CD14-positive monocyte (primary cell): ENCODE results near the gene AHI1. TPM values are rescaled to one million over a fixed set of nuclear protein-coding genes. Genes with fewer than 3 reads are reported as not detected.

Experiments used
- DNase-seq, 3 donors: peaks; one replicate each; pipeline ENCODE4 v3.0.0-alpha.2; 2011 to 2022
- H2AFZ ChIP-seq: 2 replicates; pipeline ENCODE4 v1.6.0; 2012; ENCODE audit warnings: mild to moderate bottlenecking, low read depth, low read length, inconsistent platforms; ENCODE audit not compliant: insufficient read depth, poor library complexity, severe bottlenecking
- H3K27ac ChIP-seq, 2 donors: 1 replicate in 1 of 2; 2 replicates in 1 of 2; pipeline ENCODE4 v1.5.1; 2012 to 2013; ENCODE audit warnings: low read length in 2 of 2, control low read depth in 1 of 2, inconsistent platforms in 1 of 2, low read depth in 1 of 2, mild to moderate bottlenecking in 1 of 2
- H3K27me3 ChIP-seq, 2 donors: one replicate each; pipeline versions ENCODE4 v1.6.0 to v1.6.1; 2011 to 2013; ENCODE audit warnings: low read length in 2 of 2; ENCODE audit not compliant: control insufficient read depth in 2 of 2, insufficient read depth in 2 of 2
- H3K36me3 ChIP-seq, 2 donors: replicated peaks in 1 of 2; 1 replicate in 1 of 2; 2 replicates in 1 of 2; pipeline versions ENCODE4 v1.5.1 to v1.6.1; 2012 to 2013; ENCODE audit warnings: low read length in 2 of 2, control low read depth in 1 of 2, inconsistent platforms in 1 of 2, mild to moderate bottlenecking in 1 of 2; ENCODE audit not compliant: insufficient read depth in 2 of 2, control insufficient read depth in 1 of 2
- H3K4me1 ChIP-seq, 2 donors: 1 replicate in 1 of 2; 2 replicates in 1 of 2; pipeline versions ENCODE4 v1.5.1 to v1.6.1; 2012 to 2013; ENCODE audit warnings: low read length in 2 of 2, control low read depth in 1 of 2, inconsistent platforms in 1 of 2, mild to moderate bottlenecking in 1 of 2, moderate library complexity in 1 of 2; ENCODE audit not compliant: insufficient read depth in 2 of 2, control insufficient read depth in 1 of 2
- H3K4me2 ChIP-seq: replicated peaks from 2 replicates; pipeline ENCODE3; 2012; ENCODE audit warnings: low read length, moderate library complexity, mild to moderate bottlenecking; ENCODE audit not compliant: poor library complexity, severe bottlenecking; ENCODE audit errors: extremely low read depth
- H3K4me3 ChIP-seq, 3 experiments: fragments of 200-600 bp in 1 of 3; sonication (generic) in 1 of 3; replicated peaks in 1 of 3; 1 replicate in 2 of 3; 2 replicates in 1 of 3; pipeline ENCODE4 v1.5.1; 2011 to 2013; ENCODE audit warnings: low read length in 3 of 3, mild to moderate bottlenecking in 3 of 3, control low read depth in 2 of 3, low read depth in 2 of 3, inconsistent platforms in 1 of 3, moderate library complexity in 1 of 3
- H3K79me2 ChIP-seq: 2 replicates; pipeline ENCODE4 v1.6.0; 2012; ENCODE audit warnings: mild to moderate bottlenecking, control low read depth, inconsistent platforms, low read length, moderate library complexity; ENCODE audit not compliant: insufficient read depth
- H3K9ac ChIP-seq: 2 replicates; pipeline ENCODE4 v1.6.0; 2017; ENCODE audit warnings: low read length, mild to moderate bottlenecking; ENCODE audit not compliant: insufficient read depth, poor library complexity, severe bottlenecking
- H3K9me3 ChIP-seq, 2 donors: replicated peaks in 1 of 2; 1 replicate in 1 of 2; 2 replicates in 1 of 2; pipeline versions ENCODE4 v1.5.1 to v1.6.1; 2012 to 2013; ENCODE audit warnings: low read length in 2 of 2, control low read depth in 1 of 2; ENCODE audit not compliant: control insufficient read depth in 1 of 2, insufficient read depth in 1 of 2
- H4K20me1 ChIP-seq: 2 replicates; pipeline ENCODE4 v1.6.0; 2012; ENCODE audit warnings: mild to moderate bottlenecking, low read length, control low read depth, moderate library complexity; ENCODE audit not compliant: insufficient read depth
- H3K27ac Mint-ChIP-seq, 7 donors: one replicate each; pipeline ENCODE4 v1.8.0; 2020; ENCODE audit warnings: mild to moderate bottlenecking in 7 of 7, mixed read lengths in 7 of 7, moderate library complexity in 6 of 7, inconsistent platforms in 2 of 7
- H3K27me3 Mint-ChIP-seq, 3 donors: one replicate each; pipeline ENCODE4 v1.8.0; 2021 to 2022; ENCODE audit warnings: low read depth in 3 of 3, mild to moderate bottlenecking in 3 of 3, mixed read lengths in 3 of 3, moderate library complexity in 3 of 3, inconsistent platforms in 1 of 3
- H3K36me3 Mint-ChIP-seq, 2 donors: one replicate each; pipeline ENCODE4 v1.8.0; 2020; ENCODE audit warnings: mixed read lengths in 2 of 2, inconsistent platforms in 1 of 2, mild to moderate bottlenecking in 1 of 2
- H3K4me1 Mint-ChIP-seq: one replicate; pipeline ENCODE4 v1.8.0; 2020; ENCODE audit warnings: mild to moderate bottlenecking, mixed read lengths
- H3K4me3 Mint-ChIP-seq, 2 donors: one replicate each; pipeline ENCODE4 v1.8.0; 2020; ENCODE audit warnings: mild to moderate bottlenecking in 2 of 2, mixed read lengths in 2 of 2, moderate library complexity in 1 of 2
- H3K9me3 Mint-ChIP-seq, 7 donors: one replicate each; pipeline ENCODE4 v1.8.0; 2020 to 2022; ENCODE audit warnings: mixed read lengths in 7 of 7, mild to moderate bottlenecking in 6 of 7, moderate library complexity in 6 of 7, inconsistent platforms in 2 of 7
- WGBS: methylation state at CpG from one replicate; pipeline ENCODE4 v1.1.5; 2013; ENCODE audit warnings: missing lambda C conversion rate; ENCODE audit not compliant: insufficient coverage; 5-methylcytosine and 5-hydroxymethylcytosine counted together
- intact Hi-C, 2 donors: fragments of 100-400 bp; cut with micrococcal nuclease; formaldehyde crosslinking; loops; one replicate each; pipeline versions ENCODE4 v1.15.0 to v1.15.1; 2023
- polyA plus RNA-seq, 3 donors: library from polyadenylated mRNA; depleted of rRNA in 1 of 3; unstranded in 2 of 3; stranded (reverse) in 1 of 3; fragments of 300-500 nt in 2 of 3; fragments of >200 nt in 1 of 3; fragmentation: Illumina TruSeq in 2 of 3; gene quantifications; 1 replicate in 2 of 3; 2 replicates in 1 of 3; pipeline ENCODE4 v1.2.3, GENCODE V29; 2012 to 2021
- TF ChIP-seq, protein P1 (sequence below): fragments of 200-600 bp; IDR thresholded peaks from one replicate; pipeline ENCODE4 v1.8.0; 2022; ENCODE audit warnings: antibody characterized with exemption, mild to moderate bottlenecking

AHI1 gene
- polyA plus RNA-seq, 3 donors: 0.91 to 2.8 (median 1.4) TPM

DNA sequence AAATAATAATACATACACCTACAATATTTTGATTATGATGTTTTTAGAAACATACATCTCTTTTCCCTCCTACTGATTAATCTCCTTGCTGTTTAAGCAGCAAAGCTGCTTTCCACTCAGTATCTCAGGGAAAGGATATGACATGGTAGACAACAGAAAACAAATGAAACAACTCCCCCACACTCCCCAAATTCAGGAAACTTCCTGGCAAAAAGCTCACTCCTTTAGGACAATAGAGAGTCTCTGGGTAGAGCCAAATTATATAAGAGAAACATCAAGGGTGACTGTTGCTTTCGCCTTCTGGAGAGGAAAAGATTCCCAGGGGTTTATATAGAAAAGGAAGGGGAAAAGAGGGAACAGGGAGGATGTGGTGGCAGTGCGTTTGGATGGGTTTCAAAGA, 48.7 kb upstream of the AHI1 start:
- no peak overlapping the region for H3K4me3 Mint-ChIP-seq
- Histone ChIP-seq H3K4me3 (no peak overlapping the region), H3K4me2 (no peak overlapping the region), H4K20me1 (no peaks in the 10 kb centered on the region), H3K27ac (no peak overlapping the region), H3K27me3 (no peaks in the 10 kb centered on the region), H2AFZ (no peak overlapping the region), H3K9me3 (no peaks in the 10 kb centered on the region), H3K36me3 (no peaks in the 10 kb centered on the region), H3K79me2 (no peaks in the 10 kb centered on the region), H3K9ac (no peak overlapping the region), H3K4me1 (no peaks in the 10 kb centered on the region)
- peaks cover 0 to 2% (median 0%) of the 10 kb centered on the region in 7 donors for H3K9me3 Mint-ChIP-seq
- WGBS: 93% methylated on average over 2 of the region's 2 CpGs
- DNase-seq: no peak
- H3K27me3 Mint-ChIP-seq: peaks cover 0 to 2% (median 2%) of the 10 kb centered on the region in 3 donors
- TF ChIP-seq, protein P1, sequence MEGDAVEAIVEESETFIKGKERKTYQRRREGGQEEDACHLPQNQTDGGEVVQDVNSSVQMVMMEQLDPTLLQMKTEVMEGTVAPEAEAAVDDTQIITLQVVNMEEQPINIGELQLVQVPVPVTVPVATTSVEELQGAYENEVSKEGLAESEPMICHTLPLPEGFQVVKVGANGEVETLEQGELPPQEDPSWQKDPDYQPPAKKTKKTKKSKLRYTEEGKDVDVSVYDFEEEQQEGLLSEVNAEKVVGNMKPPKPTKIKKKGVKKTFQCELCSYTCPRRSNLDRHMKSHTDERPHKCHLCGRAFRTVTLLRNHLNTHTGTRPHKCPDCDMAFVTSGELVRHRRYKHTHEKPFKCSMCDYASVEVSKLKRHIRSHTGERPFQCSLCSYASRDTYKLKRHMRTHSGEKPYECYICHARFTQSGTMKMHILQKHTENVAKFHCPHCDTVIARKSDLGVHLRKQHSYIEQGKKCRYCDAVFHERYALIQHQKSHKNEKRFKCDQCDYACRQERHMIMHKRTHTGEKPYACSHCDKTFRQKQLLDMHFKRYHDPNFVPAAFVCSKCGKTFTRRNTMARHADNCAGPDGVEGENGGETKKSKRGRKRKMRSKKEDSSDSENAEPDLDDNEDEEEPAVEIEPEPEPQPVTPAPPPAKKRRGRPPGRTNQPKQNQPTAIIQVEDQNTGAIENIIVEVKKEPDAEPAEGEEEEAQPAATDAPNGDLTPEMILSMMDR: no peak
- no peaks in the 10 kb centered on the region for H3K4me1 Mint-ChIP-seq
- H3K36me3 Mint-ChIP-seq: no peaks in the 10 kb centered on the region
- intact Hi-C loops: no loop called here
- H3K27ac Mint-ChIP-seq: no peak overlapping the region

DNA sequence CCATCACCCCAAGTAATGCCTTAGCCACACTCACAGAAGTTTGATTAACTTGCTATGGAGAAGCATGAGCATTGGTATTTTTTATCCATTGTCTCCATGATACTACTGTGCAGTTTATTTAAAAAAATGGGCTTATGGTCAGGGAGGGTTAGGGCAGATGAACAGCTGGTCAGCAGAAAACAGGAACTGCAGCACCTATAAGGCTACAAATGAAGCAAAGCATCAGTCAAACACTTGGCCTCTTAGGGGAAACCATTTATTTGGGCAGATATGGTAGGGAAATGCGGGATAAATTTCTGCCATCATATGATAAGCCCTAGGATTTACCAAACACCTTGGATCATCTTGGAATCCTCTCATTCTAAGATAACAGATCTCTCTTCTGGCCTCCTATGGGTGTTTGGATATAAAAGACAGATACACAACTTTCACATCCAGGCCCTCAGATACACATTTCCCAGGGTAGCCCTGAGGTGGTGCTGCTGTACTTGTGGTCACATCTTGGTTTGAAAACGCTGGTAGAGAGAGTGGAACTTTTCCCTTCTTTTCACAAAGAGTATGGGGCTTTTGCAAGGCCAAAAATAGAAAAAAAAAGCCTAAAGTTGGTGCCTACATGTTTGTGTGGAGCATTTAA, 42.8 kb upstream of the AHI1 start:
- intact Hi-C loops: no loop called here
- H3K4me1 ChIP-seq: peaks cover 0 to 5% of the 10 kb centered on the region in 2 donors

More for the DNA sequence above, 42.8 kb upstream of the AHI1 start:
- H3K4me2 ChIP-seq: no peak overlapping the region
- DNase-seq: no peak
- H3K27me3 ChIP-seq: no peaks in the 10 kb centered on the region
- no peak overlapping the region for H3K27ac ChIP-seq
- H3K9ac ChIP-seq: no peak overlapping the region
- H3K4me3 Mint-ChIP-seq: peak overlapping the region in 1 of 2 donors; percentile 17
- H3K27me3 Mint-ChIP-seq: peaks cover 0 to 2% (median 0%) of the 10 kb centered on the region in 3 donors
- peaks cover 0 to 2% (median 0%) of the 10 kb centered on the region in 7 donors for H3K9me3 Mint-ChIP-seq
- no peak overlapping the region for H3K4me3 ChIP-seq
- H2AFZ ChIP-seq: no peak overlapping the region
- no peaks in the 10 kb centered on the region for H3K36me3 ChIP-seq
- no CpG with 5 or more reads among the region's 2 CpGs for WGBS
- peaks cover 6% of the 10 kb centered on the region for H3K4me1 Mint-ChIP-seq
- TF ChIP-seq, protein P1: no peak
- H3K36me3 Mint-ChIP-seq: no peaks in the 10 kb centered on the region
- no peak overlapping the region for H3K27ac Mint-ChIP-seq
- H4K20me1 ChIP-seq: no peaks in the 10 kb centered on the region
- H3K79me2 ChIP-seq: no peaks in the 10 kb centered on the region
- H3K9me3 ChIP-seq: no peaks in the 10 kb centered on the region
